H1 (cell line): ENCODE measurements around the gene AP3S1. TPM values are rescaled to one million over a fixed set of nuclear protein-coding genes. Genes with fewer than 3 reads are reported as not detected.

ENCODE experiments used
- CTCF ChIA-PET: fragments of 300-600 bp; sonication (Branson Sonifier 250); formaldehyde crosslinking; loops from one replicate; lab custom pipeline; 2021; ENCODE audit not compliant: partially characterized antibody; lab: Charles Lee
- POLR2A ChIA-PET: fragments of 300-600 bp; sonication (Branson Sonifier 250); formaldehyde crosslinking; loops from one replicate; lab custom pipeline; 2021; ENCODE audit warnings: inconsistent platforms; ENCODE audit not compliant: partially characterized antibody; lab: Charles Lee
- DNase-seq, 2 experiments: peaks; one replicate each; pipeline versions ENCODE4 v3.0.0 to v3.0.0-alpha.2; 2010 to 2022; ENCODE audit warnings: low spot score in 2 of 2, low read depth in 1 of 2, mixed read lengths in 1 of 2
- FAIRE-seq: peaks from 2 replicates; lab custom pipeline; 2011; peaks lifted over from hg19 to GRCh38; lab: Jason Lieb, UNC
- H2AFZ ChIP-seq: 2 replicates; pipeline ENCODE4 v1.8.1; 2012; ENCODE audit warnings: low read length, inconsistent platforms
- H2AK5ac ChIP-seq: 2 replicates; pipeline ENCODE4 v1.6.1; 2013; ENCODE audit warnings: low read depth, low read length
- H2BK120ac ChIP-seq: replicated peaks from 2 replicates; pipeline ENCODE3; 2013; ENCODE audit warnings: low read depth, low read length, inconsistent platforms
- H2BK12ac ChIP-seq: 2 replicates; pipeline ENCODE4 v1.6.1; 2013; ENCODE audit warnings: low read depth, low read length
- H2BK15ac ChIP-seq: 2 replicates; pipeline ENCODE4 v1.6.1; 2013; ENCODE audit warnings: low read length
- H2BK20ac ChIP-seq: 2 replicates; pipeline ENCODE4 v1.6.1; 2013; ENCODE audit warnings: low read length
- H2BK5ac ChIP-seq: 2 replicates; pipeline ENCODE4 v1.6.1; 2013; ENCODE audit warnings: low read depth, low read length
- H3K14ac ChIP-seq: 2 replicates; pipeline ENCODE4 v1.6.1; 2013; ENCODE audit warnings: inconsistent platforms; ENCODE audit not compliant: insufficient read length
- H3K18ac ChIP-seq: 2 replicates; pipeline ENCODE4 v1.6.1; 2013; ENCODE audit warnings: low read length; ENCODE audit errors: extremely low read depth
- H3K23ac ChIP-seq: 2 replicates; pipeline ENCODE4 v1.6.1; 2013; ENCODE audit warnings: inconsistent platforms; ENCODE audit not compliant: insufficient read length
- H3K23me2 ChIP-seq: 2 replicates; pipeline ENCODE4 v1.6.1; 2013; ENCODE audit warnings: low read depth, low read length
- H3K27ac ChIP-seq: 2 replicates; pipeline ENCODE4 v1.6.1; 2011; ENCODE audit warnings: low read depth, low read length, inconsistent platforms
- H3K27me3 ChIP-seq, 4 experiments: replicated peaks in 1 of 4; 1 replicate in 1 of 4; 2 replicates in 3 of 4; pipeline versions ENCODE4 v1.6.1 to v1.8.1; 2011 to 2013; ENCODE audit warnings: low read length in 3 of 4, mild to moderate bottlenecking in 3 of 4, inconsistent platforms in 2 of 4, mixed read lengths in 2 of 4, moderate library complexity in 1 of 4; ENCODE audit not compliant: control insufficient read depth in 3 of 4, insufficient read depth in 3 of 4; ENCODE audit errors: extremely low read depth in 1 of 4
- H3K36me3 ChIP-seq, 4 experiments: 2 replicates each; pipeline versions ENCODE4 v1.6.1 to v1.8.1; 2011 to 2013; ENCODE audit warnings: mild to moderate bottlenecking in 4 of 4, low read length in 3 of 4, moderate library complexity in 2 of 4, control low read depth in 1 of 4, inconsistent platforms in 1 of 4; ENCODE audit not compliant: insufficient read depth in 4 of 4, control insufficient read depth in 2 of 4
- H3K4ac ChIP-seq: replicated peaks from 2 replicates; pipeline ENCODE3; 2013; ENCODE audit warnings: low read length, low read depth, mixed read lengths, inconsistent platforms; ENCODE audit not compliant: insufficient read length
- H3K4me1 ChIP-seq, 4 experiments: replicated peaks in 1 of 4; 1 replicate in 1 of 4; 2 replicates in 3 of 4; pipeline versions ENCODE4 v1.6.1 to v1.8.1; 2011 to 2013; ENCODE audit warnings: low read length in 3 of 4, inconsistent platforms in 2 of 4, mixed read lengths in 1 of 4; ENCODE audit not compliant: insufficient read depth in 4 of 4, control insufficient read depth in 3 of 4
- H3K4me2 ChIP-seq, 2 experiments: 2 replicates each; pipeline versions ENCODE4 v1.6.1 to v1.8.1; 2011 to 2013; ENCODE audit warnings: low read depth in 2 of 2, low read length in 2 of 2, control low read depth in 1 of 2, inconsistent platforms in 1 of 2, mild to moderate bottlenecking in 1 of 2; ENCODE audit not compliant: insufficient read depth in 1 of 2
- H3K4me3 ChIP-seq, 4 experiments: fragments of 200-600, 300-600 bp in 1 of 4; sonication (generic), shearing (Covaris generic), sonication (Bioruptor Twin) in 1 of 4; 2 replicates each; pipeline versions ENCODE4 v1.5.1 to v1.8.1; 2011 to 2016; ENCODE audit warnings: low read length in 4 of 4, low read depth in 3 of 4, control low read depth in 2 of 4, inconsistent platforms in 2 of 4, mild to moderate bottlenecking in 2 of 4, mixed read lengths in 1 of 4, moderate library complexity in 1 of 4; ENCODE audit not compliant: insufficient read depth in 2 of 4; ENCODE audit errors: extremely low read depth in 1 of 4
- H3K56ac ChIP-seq: replicated peaks from 2 replicates; pipeline ENCODE3; 2013; ENCODE audit warnings: low read depth, mild to moderate bottlenecking, mixed read lengths, low read length, inconsistent platforms; ENCODE audit not compliant: insufficient read length
- H3K79me1 ChIP-seq: 2 replicates; pipeline ENCODE4 v1.6.1; 2013; ENCODE audit warnings: low read depth, low read length, control low read depth
- H3K79me2 ChIP-seq, 2 experiments: 2 replicates each; pipeline versions ENCODE4 v1.6.1 to v1.8.1; 2012 to 2013; ENCODE audit warnings: low read length in 2 of 2, mild to moderate bottlenecking in 2 of 2, inconsistent platforms in 1 of 2; ENCODE audit not compliant: insufficient read depth in 2 of 2, control insufficient read depth in 1 of 2
- H3K9ac ChIP-seq, 4 experiments: replicated peaks in 1 of 4; 1 replicate in 1 of 4; 2 replicates in 3 of 4; pipeline versions ENCODE4 v1.6.1 to v1.8.1; 2011 to 2013; ENCODE audit warnings: low read depth in 3 of 4, low read length in 3 of 4, control low read depth in 2 of 4, mild to moderate bottlenecking in 2 of 4, moderate library complexity in 2 of 4, inconsistent platforms in 1 of 4; ENCODE audit errors: extremely low read depth in 1 of 4
- H3K9me3 ChIP-seq, 2 experiments: 2 replicates each; pipeline versions ENCODE4 v1.6.1 to v1.8.1; 2012 to 2013; ENCODE audit warnings: mild to moderate bottlenecking in 2 of 2, moderate library complexity in 2 of 2, control low read depth in 1 of 2, inconsistent platforms in 1 of 2, low read depth in 1 of 2, low read length in 1 of 2, mixed read lengths in 1 of 2; ENCODE audit not compliant: insufficient read depth in 2 of 2
- H4K20me1 ChIP-seq, 2 experiments: replicated peaks in 1 of 2; 2 replicates each; pipeline versions ENCODE3 to v1.8.1; 2011 to 2013; ENCODE audit warnings: inconsistent platforms in 2 of 2, low read length in 2 of 2, mild to moderate bottlenecking in 1 of 2; ENCODE audit not compliant: insufficient read depth in 2 of 2, control insufficient read depth in 1 of 2
- H4K5ac ChIP-seq: 2 replicates; pipeline ENCODE4 v1.6.1; 2013; ENCODE audit warnings: low read length, low read depth, mixed read lengths, inconsistent platforms; ENCODE audit not compliant: insufficient read length
- H4K8ac ChIP-seq: 2 replicates; pipeline ENCODE4 v1.8.0; 2013; ENCODE audit warnings: mild to moderate bottlenecking, moderate library complexity, low read length, inconsistent platforms; ENCODE audit not compliant: insufficient read depth; ENCODE audit errors: extremely low read depth
- H4K91ac ChIP-seq: replicated peaks from 2 replicates; pipeline ENCODE3; 2013; ENCODE audit warnings: low read length, mixed read lengths, inconsistent platforms; ENCODE audit not compliant: insufficient read length
- EP300 ChIP-seq, 2 experiments: IDR thresholded peaks; 1 replicate in 1 of 2; 2 replicates in 1 of 2; pipeline ENCODE4 v1.6.1; 2011 to 2012; ENCODE audit warnings: low read depth in 2 of 2, low read length in 2 of 2, mild to moderate bottlenecking in 2 of 2, borderline replicate concordance in 1 of 2, inconsistent platforms in 1 of 2, moderate library complexity in 1 of 2
- EZH2 ChIP-seq: fragments of 200-600 bp; sonication (generic); IDR thresholded peaks from 2 replicates; pipeline ENCODE4 v1.7.1; 2012; ENCODE audit warnings: low read depth, mild to moderate bottlenecking, moderate library complexity, low read length, inconsistent platforms; ENCODE audit not compliant: severe bottlenecking
- HDAC6 ChIP-seq: IDR thresholded peaks from one replicate; pipeline ENCODE4 v1.7.1; 2012; ENCODE audit warnings: low read depth, mild to moderate bottlenecking, inconsistent platforms, low read length, moderate library complexity
- JUN ChIP-seq: IDR thresholded peaks from 2 replicates; pipeline ENCODE4 v1.6.1; 2011; ENCODE audit warnings: low read depth, mild to moderate bottlenecking, improper control_type of control experiment, low read length
- JUND ChIP-seq: IDR thresholded peaks from 2 replicates; pipeline ENCODE4 v1.6.1; 2011; ENCODE audit warnings: mild to moderate bottlenecking, improper control_type of control experiment, low read length
- SAP30 ChIP-seq: fragments of 300-600 bp; sonication (generic); IDR thresholded peaks from 2 replicates; pipeline ENCODE4 v1.7.1; 2012; ENCODE audit warnings: low read length, moderate library complexity, mild to moderate bottlenecking, inconsistent platforms; ENCODE audit not compliant: insufficient read depth, insufficient replicate concordance
- WGBS, 2 experiments: shearing (Covaris generic) in 1 of 2; methylation state at CpG; one replicate each; pipeline versions ENCODE4 v1.1.6 to v1.1.7; 2013 to 2015; ENCODE audit warnings: low lambda C conversion rate in 2 of 2, mixed read lengths in 2 of 2, inconsistent platforms in 1 of 2, low coverage in 1 of 2, missing lambda C conversion rate in 1 of 2; ENCODE audit not compliant: insufficient replicate concordance in 2 of 2, insufficient coverage in 1 of 2, insufficient read length in 1 of 2; ENCODE audit errors: extremely low coverage in 1 of 2, missing lambda C conversion rate in 1 of 2; 5-methylcytosine and 5-hydroxymethylcytosine counted together
- polyA plus RNA-seq, 7 experiments: library from polyadenylated mRNA; depleted of rRNA in 3 of 7; stranded (reverse) in 5 of 7; unstranded in 2 of 7; fragments of >200 nt in 5 of 7; fragments of 200-250 nt in 2 of 7; gene quantifications; 1 replicate in 5 of 7; 2 replicates in 1 of 7; 4 replicates in 1 of 7; pipeline versions ENCODE4 v1.2.1 to v1.2.3, GENCODE V29; 2011 to 2013; ENCODE audit warnings: missing spikeins in 2 of 7, mixed read lengths in 2 of 7
- total RNA-seq: library from RNA; stranded (reverse); fragmentation: NEBNext Ultra II Directional; extraction: Animal tissue kit (Norgen Biotek cat#: 25700); gene quantifications from 2 replicates; pipeline ENCODE4 v1.2.1, GENCODE V29; 2021

AP3S1 gene
- total and polyA plus RNA-seq, 2 of the 8 experiments (the other 6 are each of a cell fraction or from before 2014, with no cell fraction given): 26.6 to 72.7 TPM

DNA sequence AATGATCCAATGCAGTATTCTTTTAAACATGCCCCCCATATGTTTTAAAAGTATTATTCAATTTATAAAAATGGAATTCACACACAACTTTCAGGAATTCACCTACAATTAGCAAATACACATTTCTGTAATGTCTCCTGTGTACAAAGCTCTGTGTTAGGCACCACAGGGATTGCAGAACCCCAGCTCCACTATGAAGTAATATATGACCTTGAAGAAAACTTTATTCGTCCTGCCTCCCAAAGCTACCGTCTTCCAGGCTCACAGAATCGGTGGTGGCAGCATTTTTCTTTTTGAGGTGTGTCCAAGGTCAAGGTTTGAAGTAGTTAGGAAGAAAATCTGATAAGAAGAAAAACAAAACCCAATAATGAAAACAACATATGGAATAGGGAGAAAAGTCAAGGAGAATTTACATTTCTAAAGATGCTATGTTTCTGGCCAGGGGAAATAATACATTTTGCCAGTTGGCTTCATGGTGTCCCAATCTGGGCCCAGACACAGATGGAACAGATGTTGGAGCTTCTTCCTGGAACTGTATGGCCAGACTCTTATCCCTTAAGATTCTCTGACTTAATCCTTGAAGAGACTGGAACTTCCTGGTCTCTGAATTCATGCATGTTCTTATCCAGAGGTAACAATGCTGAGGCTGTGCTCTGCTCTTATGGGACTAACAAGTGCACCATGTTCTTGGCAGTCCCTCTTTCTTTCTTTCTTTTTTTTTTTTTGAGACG is 98.5 kb downstream of the AP3S1 start:
- H3K27ac ChIP-seq: no peak overlapping the region
- CTCF ChIA-PET: interaction anchor here (1.5 to 2.4 kb wide), 3 partner anchors 9 to 15 kb away, joined by 3 to 8 read pairs (median 3); no protein-coding TSS in a partner anchor
- H3K4me1 ChIP-seq: peaks cover 0 to 6% (median 1%) of the 10 kb centered on the region in 4 experiments; a peak in 2 of 7 replicates
- no peak overlapping the region for H3K23ac ChIP-seq
- H2BK12ac ChIP-seq: no peak overlapping the region
- no peak overlapping the region for H4K5ac ChIP-seq
- no peak overlapping the region for H3K9ac ChIP-seq
- POLR2A ChIA-PET: no interaction called here
- H3K14ac ChIP-seq: no peak overlapping the region
- no peaks in the 10 kb centered on the region for H3K36me3 ChIP-seq
- H3K18ac ChIP-seq: no peak overlapping the region
- no peak for FAIRE-seq
- H2BK15ac ChIP-seq: no peak overlapping the region
- H3K9me3 ChIP-seq: no peaks in the 10 kb centered on the region
- no peaks in the 10 kb centered on the region for H4K20me1 ChIP-seq
- H2BK120ac ChIP-seq: no peak overlapping the region
- H2BK5ac ChIP-seq: no peak overlapping the region
- H2AK5ac ChIP-seq: no peak overlapping the region
- no peaks in the 10 kb centered on the region for H3K79me2 ChIP-seq
- 91% methylated on average over 3 of the region's 4 CpGs; no CpG with 5 or more reads in 1 of the 2 experiments for WGBS, 2 experiments
- no peaks in the 10 kb centered on the region for H3K79me1 ChIP-seq
- DNase-seq: no peak
- H3K23me2 ChIP-seq: no peaks in the 10 kb centered on the region
- no peak overlapping the region for H2BK20ac ChIP-seq
- H3K56ac ChIP-seq: no peak overlapping the region
- H3K27me3 ChIP-seq: no peaks in the 10 kb centered on the region
- no peak overlapping the region for H4K91ac ChIP-seq
- H3K4me3 ChIP-seq: no peak overlapping the region
- no peak overlapping the region for H4K8ac ChIP-seq
- no peak overlapping the region for H3K4ac ChIP-seq
- H2AFZ ChIP-seq: no peak overlapping the region
- H3K4me2 ChIP-seq: no peak overlapping the region
- TF ChIP-seq SAP30 (no peak), EP300 (IDR thresholded peaks at IDR 0.05; ENCODE audit: borderline replicate concordance in 1 of 2, low read depth in 2 of 2, low read length in 2 of 2) (no peak), JUND (no peak), JUN (no peak), HDAC6 (no peak), EZH2 (no peak)
